Sciatic nerve (tissue), 2 donors: ENCODE measurements around the gene FN1. TPM values are rescaled to one million over a fixed set of nuclear protein-coding genes. Genes with fewer than 3 reads are reported as not detected.
A peak's percentile ranks its signal among the peaks of the same experiment; 100 is the strongest.

ENCODE experiments used
- ATAC-seq: fragments of 200-7000 bp; cut with Tn5 transposase; one replicate; pipeline ENCODE4 v1.9.1; 2020; ENCODE audit warnings: mild to moderate bottlenecking, moderate library complexity
- DNase-seq: peaks from one replicate; pipeline ENCODE4 v3.0.0-alpha.2; 2020; ENCODE audit warnings: low spot score
- intact Hi-C: fragments of 100-400 bp; cut with DNase I; formaldehyde crosslinking; loops from one replicate; pipeline ENCODE4 v1.14.2; 2022
- total RNA-seq: library from RNA; stranded (reverse); fragmentation: NEBNext Ultra II Directional; extraction: Animal tissue kit (Norgen Biotek cat#: 25700); gene quantifications from one replicate; pipeline ENCODE4 v1.2.1, GENCODE V29; 2021
- donor health status: DM: no; HTN: no; CAD: no.
- donor health status: DM: no; HTN: no; CAD: no.

Gene FN1
- total RNA-seq, 1 donor from 2014 or later: 986 TPM

GRCh38 chr2:215372968-215373649 is 62.8 kb downstream of the FN1 start:
- intact Hi-C loops: no loop called here
- ATAC-seq: no peak
- no peak for DNase-seq

DNA sequence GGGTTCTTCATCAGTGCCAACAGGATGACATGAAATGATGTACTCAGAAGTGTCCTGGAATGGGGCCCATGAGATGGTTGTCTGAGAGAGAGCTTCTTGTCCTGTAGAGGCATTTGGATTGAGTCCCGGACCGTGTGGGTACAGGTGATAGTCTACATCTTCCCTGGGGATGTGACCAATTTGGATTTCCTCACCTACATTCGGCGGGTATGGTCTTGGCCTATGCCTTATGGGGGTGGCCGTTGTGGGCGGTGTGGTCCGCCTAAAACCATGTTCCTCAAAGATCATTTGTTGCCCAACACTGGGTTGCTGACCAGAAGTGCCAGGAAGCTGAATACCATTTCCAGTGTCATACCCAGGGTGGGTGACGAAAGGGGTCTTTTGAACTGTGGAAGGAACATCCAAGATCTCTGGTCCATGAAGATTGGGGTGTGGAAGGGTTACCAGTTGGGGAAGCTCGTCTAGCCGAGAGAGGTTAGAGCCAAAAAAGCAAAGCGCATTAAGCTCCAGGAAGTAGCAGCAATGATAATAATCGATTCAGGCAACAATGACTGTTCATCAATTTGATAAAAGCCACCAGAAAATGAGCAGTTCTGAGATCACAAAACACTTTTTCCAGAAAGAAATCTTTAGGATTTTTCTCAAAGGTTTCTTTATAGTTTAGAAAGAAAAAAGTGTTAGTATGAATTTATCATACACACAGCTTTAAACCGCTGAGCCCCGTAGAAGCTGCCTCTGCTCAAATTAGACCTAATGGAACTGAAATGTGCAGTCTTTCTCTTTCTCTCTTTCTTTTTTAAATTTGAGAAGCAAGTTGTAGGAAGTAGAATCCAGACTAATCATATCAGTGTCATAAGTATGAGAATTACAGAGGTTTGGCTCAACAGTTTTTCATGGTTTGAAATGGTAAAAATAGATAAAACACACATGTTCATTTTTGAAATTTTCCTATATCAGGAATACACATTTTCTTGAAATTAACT is 63.7 kb downstream of the FN1 start:
- ATAC-seq: peak; percentile 15
- intact Hi-C loops: no loop called here

GRCh38 chr2:215370112-215370965 is 65.5 kb downstream of the FN1 start:
- ATAC-seq (no peak), DNase-seq (no peak)
- intact Hi-C loops: no loop called here

More for the DNA sequence above, 63.7 kb downstream of the FN1 start:
- DNase-seq: no peak

GRCh38 chr2:215369181-215369760 is 66.6 kb downstream of the FN1 start:
- no peak for ATAC-seq
- intact Hi-C loops: no loop called here
- no peak for DNase-seq

GRCh38 chr2:215368493-215368809 is 67.4 kb downstream of the FN1 start:
- ATAC-seq: no peak
- intact Hi-C loops: no loop called here

GRCh38 chr2:215367662-215368492 is 68.0 kb downstream of the FN1 start:
- DNase-seq (no peak), ATAC-seq (no peak)
- intact Hi-C loops: no loop called here

More at GRCh38 chr2:215368493-215368809, 67.4 kb downstream of the FN1 start:
- no peak for DNase-seq

GRCh38 chr2:215366440-215367032 is 69.3 kb downstream of the FN1 start:
- intact Hi-C loops: no loop called here
- DNase-seq (no peak), ATAC-seq (no peak)

DNA sequence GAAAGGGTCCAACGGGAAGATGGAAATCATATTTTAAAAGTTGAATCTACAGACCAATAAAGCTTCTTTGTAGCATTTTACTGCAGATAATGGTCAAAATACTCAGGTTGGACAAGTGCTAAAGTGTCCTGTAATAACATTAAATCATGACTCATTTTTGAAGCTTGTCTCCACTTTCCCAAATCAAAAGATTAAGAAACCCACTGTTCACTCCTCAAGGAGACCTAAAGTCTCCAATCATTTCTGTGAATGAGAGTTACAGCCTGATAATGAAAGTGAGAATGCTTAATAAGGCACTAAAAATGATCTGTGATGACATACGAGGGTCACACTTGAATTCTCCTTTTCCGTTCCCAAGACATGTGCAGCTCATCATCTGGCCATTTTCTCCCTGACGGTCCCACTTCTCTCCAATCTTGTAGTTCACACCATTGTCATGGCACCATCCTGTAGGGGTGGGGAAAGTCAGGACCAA is 70.6 kb downstream of the FN1 start:
- DNase-seq (no peak), ATAC-seq (no peak)
- intact Hi-C loops: no loop called here

- intact Hi-C loops: no loop called here
- ATAC-seq (no peak), DNase-seq (no peak)
Measured at GRCh38 chr2:215364157-215365155, 71.4 kb downstream of the FN1 start.

DNA sequence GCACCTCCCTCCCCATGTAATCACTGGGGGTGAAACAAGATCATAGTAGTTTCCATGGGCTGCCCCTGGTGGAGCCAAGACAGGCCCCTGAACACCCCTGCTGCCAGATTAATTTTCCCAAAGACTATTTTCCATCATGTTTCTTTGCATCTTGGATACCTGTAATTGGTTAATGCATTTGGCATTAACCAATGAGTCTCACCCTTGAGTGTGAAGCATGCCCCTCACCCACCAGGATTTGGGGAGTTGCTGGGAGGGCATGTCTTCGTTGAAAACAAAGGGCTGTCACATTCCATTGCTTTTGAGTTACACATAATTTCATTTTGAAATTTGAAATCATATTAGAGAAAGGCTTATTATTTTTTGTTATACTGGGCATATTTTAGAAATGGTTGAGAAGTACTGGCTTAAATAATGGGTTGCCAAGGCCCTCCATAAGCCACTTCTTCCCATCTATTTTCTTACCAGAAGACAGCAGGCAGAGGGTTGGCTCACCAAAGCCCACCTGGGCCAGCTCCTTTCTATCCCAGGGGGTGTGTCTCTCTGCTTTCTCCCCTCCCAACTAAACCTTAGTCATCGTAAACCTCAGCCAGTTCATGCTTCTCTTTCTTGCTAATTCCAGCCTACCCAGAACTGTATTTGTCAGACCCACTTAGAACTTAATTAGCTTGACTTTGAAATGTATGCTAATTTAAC is 72.3 kb downstream of the FN1 start:
- intact Hi-C loops: no loop called here
- ATAC-seq (no peak), DNase-seq (no peak)

DNA sequence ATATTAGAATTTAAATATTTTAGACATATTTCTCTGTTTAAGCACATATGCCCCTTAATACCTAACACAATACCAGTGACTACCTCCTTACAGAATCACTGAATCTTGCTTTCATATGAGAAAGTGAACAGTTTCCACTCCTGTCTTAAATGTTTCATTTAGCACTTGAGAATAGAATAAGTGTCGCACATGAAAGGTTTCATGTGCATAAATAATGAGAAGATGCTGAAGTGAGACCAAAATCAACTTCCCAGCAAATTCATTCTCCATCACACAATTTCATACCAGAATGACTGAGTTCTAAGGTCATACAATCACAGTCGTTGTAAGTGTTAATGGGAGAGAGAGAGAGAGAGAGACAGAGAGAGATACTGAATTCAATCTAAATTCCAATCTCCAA is 72.8 kb downstream of the FN1 start:
- intact Hi-C loops: no loop called here
- no peak for ATAC-seq
- DNase-seq: no peak

- intact Hi-C loops: no loop called here
- ATAC-seq: no peak
- DNase-seq: no peak
Measured at GRCh38 chr2:215362562-215362904, 73.3 kb downstream of the FN1 start.

GRCh38 chr2:215361876-215362561 is 73.8 kb downstream of the FN1 start:
- DNase-seq (no peak), ATAC-seq (no peak)
- intact Hi-C loops: no loop called here

DNA sequence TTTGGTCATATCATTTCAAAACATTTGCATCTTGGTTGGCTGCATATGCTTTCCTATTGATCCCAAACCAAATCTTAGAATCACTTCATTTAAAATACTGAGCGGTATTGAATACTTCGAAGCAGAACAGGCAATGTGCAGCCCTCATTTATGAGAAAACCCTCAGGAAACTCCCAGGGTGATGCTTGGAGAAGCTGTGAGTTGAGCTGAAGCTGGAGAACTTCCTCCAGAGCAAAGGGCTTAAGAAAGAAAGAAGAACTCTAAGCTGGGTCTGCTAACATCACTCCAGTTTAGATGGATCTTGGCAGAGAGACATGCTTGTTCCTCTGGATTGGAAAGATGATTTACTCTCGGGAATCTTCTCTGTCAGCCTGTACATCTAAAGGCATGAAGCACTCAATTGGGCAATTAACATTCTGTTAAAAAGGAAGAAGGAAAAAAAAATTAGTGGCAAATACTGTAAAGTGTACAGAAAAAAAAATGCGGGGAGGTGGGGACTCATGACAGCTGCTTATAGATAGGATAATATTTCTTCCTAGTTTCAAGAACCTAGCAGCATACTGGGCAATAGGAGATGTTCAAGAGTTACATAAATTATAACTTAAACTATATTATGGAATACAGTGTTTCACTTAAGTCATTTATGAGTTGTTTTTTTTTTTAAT is 74.5 kb downstream of the FN1 start:
- no peak for ATAC-seq
- intact Hi-C loops: no loop called here
- DNase-seq: no peak

GRCh38 chr2:215360596-215360995 is 75.3 kb downstream of the FN1 start:
- DNase-seq (no peak), ATAC-seq (no peak)
- intact Hi-C loops: no loop called here
